Stromal cell of bone marrow (primary cell): ENCODE measurements around the gene TEX19.

ENCODE experiments used
- DNase-seq: peaks from one replicate; pipeline ENCODE4 v3.0.0-alpha.2; 2012; ENCODE audit warnings: low read depth

TEX19 gene

DNA sequence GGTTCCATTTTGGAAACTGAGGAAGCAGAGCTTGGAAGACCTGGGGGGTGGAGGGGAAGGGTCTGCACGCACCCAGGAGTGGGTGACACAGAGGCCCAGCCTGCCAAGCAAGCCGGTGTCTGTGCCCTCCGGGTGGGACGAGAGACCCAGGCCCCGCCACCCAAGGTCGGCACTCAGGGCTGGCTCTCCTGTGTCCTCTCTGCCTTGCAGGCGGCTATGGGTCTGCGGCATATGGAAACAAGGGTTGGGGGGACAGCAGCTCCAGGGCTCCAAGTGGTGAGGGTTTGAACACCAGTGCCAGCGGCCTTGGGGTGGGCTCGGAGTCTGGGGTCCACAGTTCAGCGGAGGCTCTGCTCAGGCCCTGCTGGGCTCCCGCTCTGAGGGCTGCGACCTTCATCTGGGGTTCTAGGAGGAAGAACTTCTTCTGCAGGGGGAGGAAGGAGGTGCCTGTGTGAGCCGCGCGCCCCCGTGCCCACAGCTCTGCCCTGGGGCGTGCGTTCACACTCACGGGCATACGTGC is 37.0 kb upstream of the TEX19 start:
- DNase-seq: no peak

DNA sequence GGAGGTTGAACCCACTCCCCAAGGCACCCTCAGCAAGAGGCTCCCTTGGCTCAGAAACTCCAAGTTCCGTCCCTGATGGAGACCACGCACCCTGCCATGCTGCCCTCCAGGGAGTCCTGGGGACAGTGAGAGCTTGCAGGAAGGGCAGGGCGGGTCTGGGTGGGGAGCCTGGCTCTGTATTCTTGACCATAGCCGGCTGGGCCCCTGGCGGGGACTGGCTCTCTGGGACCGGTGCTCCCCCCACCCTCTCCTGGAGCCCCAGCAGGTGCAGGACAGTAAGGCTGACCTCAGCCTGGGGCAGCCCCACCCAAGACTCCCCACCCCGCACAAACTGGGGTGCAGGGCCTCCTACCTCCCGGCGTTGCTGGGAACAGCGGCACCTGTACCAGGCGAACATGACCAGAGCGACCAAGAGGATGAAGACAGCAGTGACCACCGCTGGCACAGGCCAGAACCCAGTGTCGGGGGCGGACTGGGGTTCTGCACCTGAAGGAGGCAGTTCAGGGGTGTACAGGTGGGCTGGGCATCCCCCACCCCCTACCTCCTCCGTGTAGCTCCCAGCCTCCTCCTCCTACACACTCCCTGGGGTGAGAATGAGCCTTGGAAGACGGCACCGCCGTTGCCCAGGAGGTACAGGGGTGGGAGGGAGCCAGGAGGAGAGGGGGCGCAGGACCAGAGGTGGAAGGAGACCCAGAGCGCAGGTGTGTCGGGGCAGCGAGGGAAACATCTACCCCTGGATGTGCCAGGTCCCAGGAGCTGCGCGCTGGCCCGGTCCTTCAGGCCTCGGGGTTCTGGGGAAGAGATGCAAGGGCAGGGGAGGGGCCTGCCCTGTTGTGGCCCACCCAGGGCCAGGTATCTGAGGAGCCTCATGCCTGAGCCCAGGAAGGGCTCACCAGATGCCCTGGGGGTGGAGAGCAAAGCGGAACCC is 36.3 kb upstream of the TEX19 start:
- no peak for DNase-seq

DNA sequence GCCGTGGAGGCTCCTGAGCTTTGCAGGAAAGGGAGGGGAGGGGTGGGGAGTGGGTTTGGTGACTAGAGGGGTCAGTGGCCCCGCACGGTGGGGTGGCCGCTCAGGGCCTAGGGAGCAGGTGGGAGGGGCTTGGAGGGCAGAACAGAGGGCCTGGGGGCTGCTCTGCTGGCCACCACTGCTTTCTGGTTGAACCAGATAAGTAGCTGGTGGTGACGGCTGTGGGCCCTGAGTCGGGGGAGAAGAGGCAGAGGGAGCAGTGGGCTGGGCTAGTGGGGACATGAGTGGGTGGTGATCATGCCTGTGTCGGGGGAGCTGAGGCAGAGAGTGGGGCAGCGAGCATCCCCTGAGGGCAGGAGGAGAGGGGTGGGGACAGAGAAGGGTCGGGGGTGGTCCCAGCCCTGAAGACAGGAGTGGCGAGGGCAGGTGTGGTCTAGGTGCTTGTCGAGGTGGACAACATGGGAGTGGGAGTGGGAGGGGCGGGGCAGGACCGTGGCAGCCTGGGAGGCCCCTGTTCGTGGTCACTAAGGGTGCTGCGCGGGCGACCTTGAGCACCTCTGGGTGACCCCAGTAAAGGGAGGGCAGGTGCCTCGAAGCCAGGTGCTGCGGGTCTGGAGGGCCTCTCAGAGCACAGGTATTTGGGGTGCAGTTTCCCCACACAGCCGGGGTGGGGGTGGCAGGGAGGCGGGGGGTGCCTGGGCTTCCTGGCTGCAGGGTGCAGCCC is 35.4 kb upstream of the TEX19 start:
- no peak for DNase-seq

DNA sequence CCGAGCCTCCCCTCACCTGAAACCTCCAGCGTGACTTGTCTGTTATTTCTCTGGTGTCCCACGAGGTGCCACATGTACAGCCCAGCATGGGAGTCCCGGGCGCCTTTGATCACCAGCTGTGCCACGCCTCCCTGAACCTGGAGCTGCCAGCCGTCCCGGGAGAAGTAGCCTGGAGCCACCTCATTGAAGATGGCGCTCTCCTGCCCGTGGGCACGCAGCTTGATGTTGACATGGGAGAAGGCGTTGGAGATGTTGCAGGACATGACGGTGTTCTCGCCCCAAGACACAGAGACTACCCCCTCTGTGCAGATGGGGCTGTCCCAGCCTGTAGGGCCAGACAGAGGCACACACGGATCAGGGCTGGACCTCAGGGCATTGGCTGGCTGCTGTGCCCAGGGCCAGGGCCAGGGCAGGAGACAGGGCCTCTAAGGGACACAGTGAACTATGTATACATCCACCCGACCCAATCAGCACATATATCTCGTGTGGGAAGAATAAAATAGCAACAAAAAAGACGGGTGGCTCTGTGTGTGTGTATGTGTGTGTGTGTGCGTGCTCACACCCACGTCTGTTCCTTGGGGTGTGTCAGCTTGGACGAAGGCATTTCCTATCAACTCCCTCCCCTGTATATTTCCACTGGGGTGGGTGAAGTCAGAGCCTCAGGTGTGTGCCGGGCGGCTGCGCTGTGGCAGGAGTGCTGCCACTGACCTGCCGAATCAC is 34.3 kb upstream of the TEX19 start:
- no peak for DNase-seq

DNA sequence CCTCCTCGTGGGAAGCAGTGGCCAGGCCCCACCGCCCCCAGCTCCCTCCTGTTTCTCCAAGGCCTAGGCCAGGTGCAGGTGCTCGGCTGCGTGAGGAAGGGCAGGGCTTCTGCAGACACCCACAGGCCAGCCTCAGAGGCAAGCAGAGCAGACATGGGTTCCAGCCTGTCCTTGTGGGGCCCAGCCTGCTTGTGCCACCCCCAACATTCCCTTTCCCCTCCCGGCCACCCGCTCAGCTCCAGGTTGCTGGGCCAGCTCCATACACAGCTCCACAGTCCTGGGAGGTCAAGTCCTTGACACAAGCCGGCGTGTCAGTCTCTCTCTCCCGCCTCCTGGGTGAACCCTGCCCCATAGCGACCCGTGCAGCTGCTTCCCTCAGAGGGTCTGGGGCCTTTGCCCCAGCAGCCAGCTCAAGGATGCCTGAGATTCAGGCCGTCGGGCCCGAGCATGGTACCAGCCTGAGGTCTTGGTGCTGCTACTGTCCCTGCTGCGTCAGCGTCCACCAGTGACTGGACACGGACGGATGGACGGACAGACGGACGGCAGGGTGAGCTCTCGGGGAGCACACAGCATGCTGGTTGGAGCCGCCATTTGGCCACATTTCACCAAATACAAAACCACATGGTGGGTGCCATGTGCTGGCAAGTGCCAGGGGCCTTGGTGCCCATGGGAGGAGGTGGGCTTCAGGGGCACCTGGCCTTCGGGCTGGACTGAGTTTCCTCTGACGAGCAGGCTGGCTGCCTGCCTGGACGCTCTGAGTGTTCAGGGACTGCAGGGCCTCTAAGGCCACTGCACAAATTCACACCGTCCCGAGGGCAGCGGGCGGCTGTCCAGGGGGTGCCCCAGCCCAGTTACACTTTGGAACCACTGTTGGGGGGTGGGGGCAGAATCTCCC is 33.5 kb upstream of the TEX19 start:
- DNase-seq: no peak

DNA sequence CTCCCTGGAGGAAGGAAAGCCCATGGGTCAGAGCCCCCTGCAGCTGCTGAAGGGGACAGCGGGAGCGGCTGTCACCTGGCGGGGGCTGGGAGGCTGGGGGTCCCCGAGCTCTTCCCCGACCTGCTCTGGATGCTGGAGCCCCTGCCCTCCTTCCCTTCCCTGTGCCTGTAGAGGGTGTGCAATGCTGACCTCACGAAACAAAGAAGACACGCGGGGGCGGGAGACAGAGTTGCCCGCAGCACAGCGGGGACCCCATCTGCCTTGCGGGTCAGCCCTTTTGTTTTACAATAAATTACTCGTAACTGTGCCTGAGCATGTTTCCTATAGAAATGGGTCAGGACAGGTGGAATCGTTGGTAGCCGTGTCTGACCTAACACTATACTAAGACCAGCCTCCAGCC is 31.8 kb upstream of the TEX19 start:
- no peak for DNase-seq

DNA sequence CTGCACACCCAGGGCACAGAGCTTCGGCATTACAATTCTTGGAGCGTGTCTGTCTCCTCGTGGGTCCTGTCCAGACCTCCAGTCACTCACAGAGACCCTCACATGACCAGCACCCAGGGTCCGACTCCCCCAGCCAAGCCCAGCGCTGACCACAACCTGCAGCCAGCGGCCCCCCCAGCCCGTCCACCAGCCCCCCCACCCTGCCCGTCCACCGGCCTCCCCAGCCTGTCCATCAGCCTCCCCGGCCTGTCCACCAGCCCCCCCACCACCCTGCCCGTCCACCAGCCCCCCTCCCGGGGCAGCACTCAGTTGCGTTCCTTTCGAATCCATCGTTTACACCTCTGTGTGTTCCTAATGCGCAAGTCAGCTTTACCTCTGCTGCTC is 31.3 kb upstream of the TEX19 start:
- no peak for DNase-seq

DNA sequence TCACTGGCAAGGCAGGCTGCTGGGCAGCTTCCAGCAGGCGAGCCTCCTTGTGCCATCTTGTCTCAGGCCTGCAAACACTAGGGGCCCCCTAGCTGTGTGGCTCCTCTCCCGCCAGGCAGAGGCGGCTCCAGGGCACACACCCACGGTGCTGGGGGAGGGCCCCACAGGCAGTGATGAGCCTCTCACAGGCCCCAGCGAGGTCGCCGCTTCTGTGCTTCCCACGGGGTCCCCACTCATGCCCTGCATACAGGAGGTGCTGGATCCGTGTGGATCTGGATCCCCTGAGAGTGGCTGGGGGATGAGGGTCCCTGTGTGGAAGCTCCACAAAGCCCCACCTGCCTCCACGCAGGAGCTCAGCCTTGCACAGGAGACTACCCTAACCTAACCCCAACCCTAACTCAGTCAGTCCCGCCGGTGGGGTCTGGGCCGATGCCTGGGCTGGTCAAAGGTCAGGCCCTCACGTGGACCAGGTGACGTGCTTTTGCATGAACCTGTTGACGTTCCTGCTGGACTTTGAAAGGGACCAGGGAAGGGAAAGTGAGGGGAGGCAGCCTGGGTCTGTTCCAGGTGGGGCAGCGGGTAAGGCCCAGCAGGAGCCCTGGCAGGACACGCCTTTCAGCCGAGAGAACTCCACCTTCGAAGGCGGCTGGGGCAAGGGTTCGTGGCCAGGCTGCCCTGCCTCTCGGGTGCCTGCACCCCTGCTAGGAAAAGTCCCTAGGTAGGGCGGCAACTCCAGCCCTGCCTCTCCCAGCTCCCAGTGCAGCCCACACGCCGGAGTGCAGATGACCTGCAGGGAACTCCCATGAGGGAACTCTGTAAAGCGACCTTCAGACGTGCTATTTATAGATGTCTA is 30.7 kb upstream of the TEX19 start:
- DNase-seq: no peak

DNA sequence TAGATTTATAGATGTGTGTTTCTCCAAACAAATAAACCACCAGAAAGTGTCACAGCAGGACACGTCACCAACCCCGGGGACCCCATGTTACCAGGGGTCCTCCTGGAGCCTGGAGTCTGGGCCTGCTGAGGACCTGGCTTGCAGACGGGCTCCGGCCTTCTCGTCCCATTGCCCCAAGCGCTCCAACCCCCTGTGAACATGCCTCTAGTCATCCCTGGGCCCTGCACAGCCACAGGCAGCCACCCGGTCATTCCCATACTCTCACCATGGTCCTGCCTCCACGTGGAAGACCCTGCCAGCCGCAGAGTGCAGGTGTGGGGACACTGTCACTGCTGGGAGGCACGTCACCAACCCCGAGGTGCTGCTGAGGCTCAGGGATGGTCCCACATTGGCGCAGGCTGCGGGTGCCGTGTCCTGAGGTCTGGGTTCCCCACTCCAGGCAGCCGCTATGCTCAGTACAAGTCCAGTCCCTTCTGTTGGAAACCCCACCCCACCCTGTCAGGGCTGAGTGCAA is 30.0 kb upstream of the TEX19 start:
- no peak for DNase-seq

DNA sequence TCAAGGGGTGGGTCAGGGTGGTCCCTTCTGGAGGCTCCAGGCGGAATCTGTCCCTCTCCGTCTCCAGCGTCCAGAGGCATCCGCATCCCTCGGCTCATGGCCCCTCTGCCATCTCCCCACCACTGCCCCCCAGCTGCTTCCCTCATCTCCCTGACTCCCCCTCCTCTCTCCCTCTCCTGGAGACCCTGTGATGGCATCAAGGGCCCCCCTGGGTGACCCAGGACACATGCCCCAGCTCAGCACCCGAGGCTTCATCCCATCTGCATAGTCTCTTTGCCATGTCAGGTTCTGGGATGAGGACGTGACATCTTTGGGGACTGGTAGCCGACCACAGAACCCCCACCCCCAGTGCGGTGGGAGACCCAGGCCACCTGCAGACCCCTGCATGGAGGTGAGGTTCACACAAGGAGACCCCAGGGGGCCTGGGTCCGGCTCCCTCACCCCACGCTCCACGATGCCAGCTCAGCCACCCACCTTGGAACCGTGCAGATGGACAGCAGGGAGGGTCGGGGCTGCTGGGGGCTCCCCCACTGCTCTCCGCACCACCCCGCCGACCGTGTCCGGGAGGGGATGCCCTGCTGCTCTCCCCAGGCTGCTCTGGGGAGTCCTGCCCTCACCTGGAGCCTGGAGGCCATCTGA is 29.2 kb upstream of the TEX19 start:
- DNase-seq: no peak

DNA sequence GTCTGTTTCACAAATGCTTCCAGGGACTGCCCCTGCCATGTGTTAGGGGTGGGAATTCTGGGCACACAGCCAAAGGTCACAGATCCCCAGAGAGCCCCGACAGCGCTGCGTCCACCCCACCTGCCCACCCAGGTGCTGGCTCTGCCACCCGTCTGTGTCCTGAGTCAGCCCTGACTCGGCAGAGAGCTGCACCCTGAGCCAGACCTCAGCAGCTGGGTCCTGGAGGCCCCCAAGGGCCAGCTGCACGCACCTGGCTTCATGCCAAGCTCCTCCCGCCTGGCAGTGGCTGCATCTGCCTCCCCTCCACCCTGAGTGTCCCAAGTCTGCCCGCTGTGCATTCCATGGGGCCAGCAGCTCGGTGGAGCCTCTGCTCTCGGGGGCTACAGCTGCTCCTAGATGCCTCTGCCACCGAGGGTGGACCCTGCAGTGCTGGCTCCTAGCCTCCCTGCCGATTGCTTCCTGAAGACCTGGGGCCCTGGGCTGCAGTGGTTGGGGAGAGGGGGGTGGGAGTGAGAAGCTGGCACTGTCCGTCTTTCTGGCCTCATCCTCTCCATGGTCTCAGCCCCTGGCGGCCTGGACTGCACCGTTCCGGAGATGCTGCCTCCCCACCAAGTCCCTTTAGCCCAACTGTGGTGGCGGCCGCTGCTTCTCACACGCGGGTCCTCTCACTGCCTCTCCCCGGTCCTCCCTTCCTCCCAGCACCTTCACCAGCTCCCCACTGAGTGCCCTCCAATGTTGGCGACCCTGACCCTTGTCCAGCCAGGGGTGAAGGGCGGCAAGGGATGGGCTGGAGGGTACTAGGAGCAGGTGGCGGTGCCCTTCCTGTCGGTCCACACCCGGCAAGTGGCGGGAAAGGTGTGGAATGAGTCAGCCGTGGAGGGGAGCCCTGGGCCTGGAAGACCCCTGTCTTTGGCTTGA is 28.5 kb upstream of the TEX19 start:
- no peak for DNase-seq

DNA sequence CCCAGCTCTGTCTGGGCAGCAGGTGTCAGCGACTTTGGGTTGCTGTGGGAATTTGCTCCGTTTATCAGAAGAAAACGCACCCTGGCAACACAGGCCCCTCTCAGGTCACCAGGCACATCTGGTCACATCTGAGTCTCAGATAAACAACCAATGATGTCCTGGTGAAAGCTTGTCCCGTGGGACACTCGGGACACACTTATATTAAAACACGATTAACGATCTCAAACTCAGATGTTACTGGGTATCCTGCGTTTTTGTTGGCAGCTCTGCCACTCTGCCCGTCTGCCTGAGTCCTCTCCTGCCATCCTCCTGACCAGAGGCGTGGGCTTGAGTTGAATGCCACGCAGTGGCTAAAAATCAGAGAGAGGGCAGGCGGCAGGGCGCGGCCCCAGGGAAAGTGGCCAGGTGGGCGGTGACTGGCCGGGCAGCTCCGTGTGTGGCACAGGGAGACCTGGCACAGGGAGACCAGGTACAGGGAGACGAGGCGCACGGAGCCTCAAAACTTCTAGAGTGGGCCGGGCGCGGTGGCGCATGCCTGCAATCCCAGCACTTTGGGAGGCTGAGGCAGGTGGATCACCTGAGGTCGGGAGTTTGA is 27.6 kb upstream of the TEX19 start:
- DNase-seq: no peak

DNA sequence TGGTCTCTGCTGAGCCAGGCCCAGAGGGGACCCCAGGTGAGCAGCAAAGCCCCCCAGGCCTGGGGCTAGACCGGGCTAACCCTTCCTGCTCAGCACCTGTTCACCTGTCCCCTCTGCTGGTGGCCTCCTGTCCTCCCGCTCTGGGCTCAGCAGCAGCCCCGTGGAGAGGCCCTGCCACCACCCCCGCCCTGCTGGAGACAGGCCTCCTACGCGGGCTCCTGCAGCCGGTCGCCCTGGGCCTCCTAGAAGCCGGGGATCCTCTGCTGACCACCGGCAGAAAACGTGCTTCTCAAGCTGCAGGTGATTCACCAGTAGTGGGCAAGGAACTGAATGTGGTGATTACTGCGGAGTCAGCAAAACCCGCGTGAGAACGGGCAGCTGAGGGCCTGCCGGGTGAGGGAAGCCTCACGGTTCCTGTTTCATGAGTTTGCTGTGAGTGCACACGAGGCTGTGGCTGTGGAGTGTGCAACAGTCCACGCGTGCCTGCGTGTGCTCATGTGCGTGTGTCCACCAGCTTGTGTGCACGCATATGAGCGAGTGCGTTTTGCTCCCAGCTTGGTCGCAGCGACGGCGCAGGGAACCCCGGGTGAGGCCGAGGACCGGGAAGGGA is 26.3 kb upstream of the TEX19 start:
- DNase-seq: no peak

DNA sequence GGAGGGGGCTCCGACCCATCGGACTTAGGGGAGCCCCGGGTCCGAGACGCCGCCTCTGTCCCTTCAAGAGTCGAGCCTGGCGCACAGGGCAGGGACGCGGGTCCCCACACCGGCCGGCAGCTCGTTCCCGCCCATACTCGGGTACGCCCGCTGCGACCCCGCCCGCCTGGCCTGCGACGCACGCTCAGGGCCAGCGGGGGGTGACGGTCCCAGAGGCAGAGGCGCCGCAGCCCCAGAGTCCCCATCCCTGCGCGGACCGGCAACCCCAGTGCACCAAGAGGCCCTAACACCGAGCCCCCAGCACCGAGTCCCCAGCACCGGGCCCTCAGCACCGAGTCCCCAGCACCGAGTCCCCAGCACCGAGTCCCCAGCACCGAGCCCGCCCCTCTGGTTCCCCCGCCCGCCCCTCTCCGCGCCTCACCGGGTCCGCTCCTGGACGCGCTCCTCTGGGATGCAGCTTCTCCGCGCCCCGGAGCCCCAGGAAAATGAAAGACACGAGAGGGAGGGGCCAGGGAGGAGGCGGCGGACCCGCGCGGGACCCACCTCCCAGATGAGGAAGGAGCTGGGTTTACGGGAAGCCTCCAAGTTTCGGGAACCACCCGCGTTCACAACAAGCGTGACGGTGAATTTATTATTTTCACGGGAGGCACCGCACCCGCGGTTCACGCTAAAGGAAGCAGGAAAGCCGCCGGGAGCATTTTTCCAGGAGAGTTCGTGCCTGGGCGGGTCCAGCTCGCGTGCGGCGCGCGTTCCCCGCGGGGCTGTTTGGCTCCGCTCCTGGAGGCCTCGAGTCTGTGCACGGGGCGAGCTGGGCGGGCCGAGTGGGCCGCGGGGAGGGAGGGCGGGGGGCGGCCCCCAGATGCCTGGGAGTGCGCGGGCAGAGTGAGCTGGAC is 25.5 kb upstream of the TEX19 start, which contains the start of gene SECTM1:
TSS of gene SECTM1 (minus strand) at position 488 of the 893 bp plus-strand sequence. CDS start 6,526 bp downstream, outside the sequence.
- DNase-seq: peak; percentile 59

DNA sequence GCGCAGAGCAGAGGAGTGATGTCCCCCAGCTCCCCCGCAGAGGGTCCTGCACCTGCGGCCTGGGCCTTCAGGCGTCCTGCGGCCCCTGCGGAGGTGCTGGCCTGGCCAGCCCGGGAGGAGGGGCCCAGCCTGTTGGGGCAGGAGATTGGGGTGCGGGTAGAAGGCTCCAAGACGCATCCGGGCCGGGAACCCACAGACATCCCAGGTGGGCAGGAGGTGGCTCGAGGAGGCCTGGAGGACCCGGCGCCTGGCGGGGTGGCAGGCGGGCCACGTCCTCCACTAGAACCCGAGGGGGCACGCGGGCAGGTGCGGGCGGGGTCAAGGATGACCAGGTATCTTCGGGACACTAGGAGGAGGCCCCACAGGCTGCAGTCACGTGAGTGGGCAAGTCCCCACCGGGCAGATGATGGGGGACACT is 24.8 kb upstream of the TEX19 start:
- no peak for DNase-seq

DNA sequence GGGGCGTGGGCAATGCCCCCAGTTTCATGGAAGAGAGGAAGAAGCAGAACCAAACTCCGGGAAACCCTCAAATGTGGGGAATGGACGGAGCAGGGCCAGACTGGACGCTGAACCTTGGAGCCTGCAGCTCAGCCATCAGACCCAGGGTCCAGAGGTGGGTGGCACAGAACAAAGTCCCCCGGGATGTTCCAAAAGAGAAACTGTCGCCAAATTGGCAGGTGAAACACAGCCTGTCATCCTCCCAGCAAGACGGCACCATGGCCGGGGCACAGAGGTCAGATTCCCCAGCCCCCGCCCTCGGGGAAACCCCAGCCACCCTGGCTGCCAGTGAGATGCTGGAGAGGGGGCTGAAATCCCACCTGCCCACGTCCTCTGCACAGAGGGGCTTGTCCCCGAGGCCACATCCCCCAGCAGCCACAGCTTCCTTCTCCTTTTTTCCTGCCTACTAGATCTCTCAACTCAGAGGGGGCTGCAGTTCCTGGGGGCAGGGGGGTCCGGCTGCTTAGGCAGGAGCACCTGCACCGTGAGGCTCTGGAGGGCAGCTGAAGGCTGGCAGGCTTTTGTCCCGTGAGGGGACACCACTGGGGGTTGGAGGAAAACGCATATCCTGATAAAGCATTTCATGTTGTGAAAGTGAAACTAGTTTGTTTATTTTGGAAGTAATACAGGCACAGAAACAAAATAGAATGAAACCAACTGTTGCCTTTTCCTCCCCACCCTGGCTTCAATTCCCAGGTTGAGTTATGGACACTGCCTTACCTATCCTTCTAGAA is 24.2 kb upstream of the TEX19 start:
- no peak for DNase-seq
